IMR-90 (cell line): ENCODE measurements around the gene IDS.

ENCODE experiments used
- CTCF ChIP-seq: conservative IDR thresholded peaks from 2 replicates; pipeline ENCODE4 v1.5.1; 2012; ENCODE audit warnings: mild to moderate bottlenecking, low read depth, low read length, improper control_type of control experiment
- SMC3 ChIP-seq: fragments of 150-350 bp; IDR thresholded peaks from 2 replicates; pipeline ENCODE4 v1.6.1; 2016; ENCODE audit warnings: low read depth, mild to moderate bottlenecking, antibody characterized with exemption, low read length, moderate library complexity

DNA sequence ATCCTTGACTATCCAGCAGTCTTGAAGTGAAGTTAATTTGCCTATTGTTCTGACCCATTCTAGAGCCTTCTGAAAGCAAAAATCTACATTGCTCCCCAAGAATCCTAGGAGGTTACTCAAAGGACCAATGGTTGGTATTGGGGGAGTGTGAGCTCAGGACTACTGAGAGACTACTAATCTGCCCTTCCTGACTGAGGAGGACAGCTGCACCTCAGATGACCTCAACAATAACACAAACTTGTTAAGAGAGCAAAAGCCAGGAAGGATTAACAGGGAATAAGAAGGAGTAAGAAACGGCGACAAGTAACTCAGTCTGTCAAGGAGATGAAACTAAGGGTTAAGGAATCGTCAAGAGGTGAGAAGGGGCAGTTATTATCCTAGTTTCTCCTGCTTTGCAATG is 43.4 kb downstream of the IDS start:
- TF ChIP-seq CTCF (no peak), SMC3 (no peak)
